ENCODE measurements around the gene EIF2AK2.

The EIF2AK2 gene

DNA sequence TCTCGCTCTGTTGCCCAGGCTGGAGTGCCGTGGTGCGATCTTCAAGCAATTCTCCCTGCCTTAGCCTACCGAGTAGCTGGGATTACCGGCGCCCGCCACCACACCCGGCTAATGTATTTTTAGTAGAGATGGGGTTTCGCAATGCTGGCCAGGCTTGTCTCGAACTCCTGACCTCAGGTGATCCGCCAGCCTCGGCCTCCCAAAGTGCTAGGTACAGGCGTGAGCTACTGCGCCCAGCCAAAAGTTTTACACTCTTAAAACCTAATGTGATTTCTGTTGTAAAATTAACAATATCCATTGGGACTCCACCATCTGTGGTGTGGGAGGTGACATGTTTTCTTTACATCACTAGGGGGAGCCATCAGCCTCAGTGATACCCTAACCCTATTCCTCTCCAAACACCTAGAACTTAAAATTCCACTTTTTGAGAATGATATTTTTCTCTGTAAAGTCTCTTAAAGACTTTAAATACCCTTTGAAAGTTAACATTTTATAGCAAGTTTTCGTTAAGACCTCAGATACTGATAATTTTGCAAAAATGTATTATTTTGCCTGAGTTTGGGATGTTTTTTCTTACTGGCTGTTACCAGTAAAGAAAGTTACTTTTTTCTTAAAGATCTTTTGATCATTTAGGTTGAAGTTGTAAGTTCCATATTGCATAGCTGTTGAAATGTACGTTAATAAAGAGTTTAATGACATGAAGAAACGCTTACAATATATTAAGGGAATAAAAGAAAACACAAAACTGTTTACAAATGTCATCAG, 11.6 kb upstream of the EIF2AK2 start:
- DNase-seq: no peak

- no peak for DNase-seq
Observed at GRCh38 chr2:37167636-37168180, 10.9 kb upstream of the EIF2AK2 start.

DNA sequence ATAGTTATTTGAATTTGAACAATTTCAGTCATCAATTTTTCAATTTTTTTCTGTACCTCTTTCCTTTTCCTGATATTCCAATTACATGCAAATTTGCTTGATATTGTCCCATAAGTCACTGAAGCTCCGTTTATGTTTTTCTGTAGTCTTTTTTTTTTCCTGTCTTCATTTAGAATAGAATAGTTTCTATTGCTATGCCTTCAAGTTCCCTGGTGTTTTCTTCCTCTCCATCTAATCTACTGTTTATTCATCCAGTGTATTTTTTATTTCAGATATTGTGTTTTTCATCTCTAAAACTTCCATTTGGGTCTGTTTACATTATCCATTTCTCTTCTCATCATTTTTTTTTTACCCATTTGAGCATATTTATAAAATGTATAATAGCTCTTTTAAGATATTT, 8.0 kb upstream of the EIF2AK2 start:
- no peak for DNase-seq

- DNase-seq: peak; percentile 19
Observed at GRCh38 chr2:37156071-37156856, 516 bp downstream of the EIF2AK2 start.

- DNase-seq: no peak
Observed at GRCh38 chr2:37154785-37155184, 2.0 kb downstream of the EIF2AK2 start.

GRCh38 chr2:37153224-37153623, 3.6 kb downstream of the EIF2AK2 start:
- DNase-seq: no peak

- no peak for DNase-seq
Observed at GRCh38 chr2:37149626-37150322, 7.0 kb downstream of the EIF2AK2 start.

DNA sequence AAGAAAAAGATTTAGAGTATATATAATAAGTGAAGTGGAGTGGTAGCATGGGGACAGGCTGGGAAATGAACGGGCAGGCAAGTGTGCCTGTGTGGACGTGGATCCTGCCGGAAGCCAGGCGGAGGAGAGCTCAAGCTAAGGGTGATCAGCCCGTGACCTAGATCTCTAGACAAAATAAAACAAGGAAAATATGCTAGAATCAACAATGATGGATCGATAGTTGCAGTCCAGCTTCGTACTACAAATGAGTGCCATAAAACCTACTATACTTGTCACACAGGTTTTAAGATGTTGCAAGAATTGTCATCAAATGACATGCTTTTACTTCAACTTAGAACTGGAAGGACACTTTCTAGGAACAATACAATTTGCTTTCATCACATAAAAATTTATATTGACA, 8.5 kb downstream of the EIF2AK2 start:
- DNase-seq: no peak

- no peak for DNase-seq
Observed at GRCh38 chr2:37146062-37146461, 10.7 kb downstream of the EIF2AK2 start.

GRCh38 chr2:37143974-37144373, 12.8 kb downstream of the EIF2AK2 start:
- no peak for DNase-seq

- no peak for DNase-seq
Observed at GRCh38 chr2:37142546-37142945, 14.2 kb downstream of the EIF2AK2 start.

DNA sequence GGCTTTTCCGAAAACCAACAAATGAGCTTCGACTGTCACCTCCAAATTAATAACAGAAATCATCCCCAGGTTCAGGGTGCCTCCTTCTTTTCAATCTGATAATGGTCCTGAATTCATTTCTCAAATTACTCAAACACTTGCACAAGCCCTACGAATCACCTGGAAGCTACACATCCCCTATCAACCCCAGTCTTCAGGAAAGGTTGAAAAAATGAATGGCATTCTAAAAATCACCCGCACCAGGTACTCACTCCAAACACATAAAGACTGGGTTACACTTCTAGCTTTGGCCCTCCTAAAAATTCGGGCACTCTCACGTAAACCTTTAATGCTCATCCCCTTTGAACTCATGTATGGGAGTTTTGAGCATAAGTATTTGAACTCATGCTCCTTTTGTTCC, 23.9 kb downstream of the EIF2AK2 start:
- DNase-seq: no peak

GRCh38 chr2:37125416-37125815, 31.4 kb downstream of the EIF2AK2 start:
- DNase-seq: no peak

DNA sequence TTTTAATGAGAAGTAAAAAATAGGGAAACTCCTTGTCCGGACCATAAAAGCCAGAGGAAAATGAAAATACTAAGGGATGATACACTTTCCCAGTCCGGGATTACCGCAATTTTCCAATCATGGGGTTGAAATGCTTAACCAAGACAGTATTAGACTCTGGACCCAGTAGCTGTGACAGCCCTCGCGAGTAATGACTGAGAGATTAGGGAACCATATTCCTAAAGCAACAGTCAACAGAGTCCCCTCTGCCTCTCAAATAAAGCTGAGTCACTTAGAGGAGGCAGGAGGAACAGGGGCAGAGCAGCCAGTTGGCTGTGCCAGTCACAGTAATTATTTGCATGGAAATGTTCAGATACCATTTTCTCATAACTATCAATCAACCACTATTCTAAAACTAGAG, 37.6 kb downstream of the EIF2AK2 start:
- no peak for DNase-seq

- DNase-seq: no peak
Observed at GRCh38 chr2:37117566-37117965, 39.2 kb downstream of the EIF2AK2 start.

- no peak for DNase-seq
Observed at GRCh38 chr2:37111958-37112357, 44.8 kb downstream of the EIF2AK2 start.

DNA sequence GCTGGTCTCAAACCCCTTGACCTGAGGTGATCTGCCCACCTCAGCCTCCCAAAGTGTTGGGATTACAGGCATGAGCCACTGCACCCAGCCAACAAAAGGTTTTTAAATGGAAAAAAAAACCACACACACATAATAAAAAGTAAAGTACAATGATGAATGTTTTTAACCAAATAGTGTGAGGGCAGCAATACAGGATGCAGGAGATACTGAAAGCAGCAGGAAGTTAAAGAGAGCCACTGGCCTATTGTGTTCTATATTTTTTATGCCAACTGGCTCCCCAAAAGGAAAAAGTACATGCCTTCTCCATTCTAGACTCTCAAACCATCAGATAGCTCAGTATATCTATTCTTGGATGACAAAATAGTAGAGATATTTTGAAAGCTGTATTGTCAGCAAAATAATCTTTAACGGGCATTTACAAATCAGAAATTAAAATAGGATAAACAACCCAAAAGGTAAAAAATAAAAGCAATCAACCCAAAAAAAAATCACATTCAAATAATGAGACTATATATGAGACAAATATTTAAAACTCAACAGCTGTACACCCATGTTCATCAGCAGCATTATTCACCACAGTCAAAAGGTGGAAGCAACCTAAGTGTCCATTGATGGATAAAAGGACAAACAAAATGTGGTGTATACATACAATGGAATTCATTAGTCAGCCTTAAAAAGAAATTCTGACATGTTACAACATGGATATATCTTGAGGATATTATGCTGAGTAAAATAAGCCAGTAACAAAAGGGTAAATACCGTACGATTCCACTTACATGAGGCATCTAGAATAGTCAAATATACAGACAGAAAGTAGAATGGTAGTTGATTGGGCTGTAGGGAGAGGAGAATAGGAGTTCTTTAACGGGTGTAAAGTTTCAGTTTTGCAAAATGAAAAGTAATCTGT, 46.2 kb downstream of the EIF2AK2 start:
- no peak for DNase-seq

GRCh38 chr2:37109523-37109922, 47.3 kb downstream of the EIF2AK2 start:
- DNase-seq: no peak

DNA sequence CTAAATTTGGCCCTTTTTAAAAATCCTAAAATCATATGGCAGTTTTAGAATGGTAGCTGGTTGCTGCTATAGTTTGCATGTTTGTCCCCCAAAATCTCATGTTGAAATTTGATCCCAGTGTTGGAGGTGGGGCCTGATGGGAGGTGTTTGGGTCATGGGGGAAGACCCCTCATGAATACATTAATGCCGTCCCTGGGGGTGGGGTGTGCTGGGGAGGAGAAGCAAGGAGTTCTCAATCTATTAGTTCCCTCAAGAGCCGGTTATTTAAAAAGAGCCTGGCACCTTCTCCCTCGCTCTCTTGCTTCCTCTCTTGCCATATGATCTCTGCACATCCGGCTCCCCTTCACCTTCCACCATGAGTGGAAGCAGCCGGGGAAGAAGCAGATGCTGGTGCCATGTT, 51.6 kb downstream of the EIF2AK2 start:
- DNase-seq: no peak

DNA sequence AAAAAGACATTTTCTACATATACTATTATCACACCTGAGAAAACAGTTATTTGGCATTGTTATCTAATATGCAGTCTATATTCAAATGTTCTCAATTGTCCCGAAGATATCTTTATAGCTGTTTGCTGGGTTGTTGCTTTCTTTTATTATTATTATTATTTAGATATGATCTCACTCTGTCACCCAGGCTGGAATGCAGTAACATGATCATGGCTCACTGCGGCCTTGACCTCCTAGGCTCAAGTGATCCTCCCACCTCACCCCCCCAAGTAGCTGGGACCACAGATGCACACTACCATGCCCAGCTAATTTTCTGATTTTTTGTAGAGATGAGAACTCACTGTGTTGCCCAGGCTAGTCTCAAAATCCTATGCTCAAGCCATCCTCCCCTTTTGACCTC, 52.6 kb downstream of the EIF2AK2 start:
- DNase-seq: no peak

- no peak for DNase-seq
Observed at GRCh38 chr2:37102588-37102987, 54.2 kb downstream of the EIF2AK2 start.

- DNase-seq: no peak
Observed at GRCh38 chr2:37100054-37100453, 56.7 kb downstream of the EIF2AK2 start.

All from NCI-H2029 (cell line).